ENCODE measurements around the gene GPT2. TPM values are rescaled to one million over a fixed set of nuclear protein-coding genes. Genes with fewer than 3 reads are reported as not detected.

The GPT2 gene
- total RNA-seq, 1 donor from 2014 or later = 18.4 TPM

- no peak overlapping the region for H3K27ac ChIP-seq
- H3K36me3 ChIP-seq = peaks cover 0 to 88% of the 10 kb centered on the region in 2 donors
- intact Hi-C loops (cut with DNase I) = no loop called here
These were observed 77.5 kb downstream of the GPT2 start for GRCh38 chr16:46961373-46962353.

GRCh38 chr16:46962629-46963028 lies 78.5 kb downstream of the GPT2 start:
- Histone ChIP-seq H3K27me3 (no peaks in the 10 kb centered on the region), H3K36me3 (peaks cover 0 to 88% of the 10 kb centered on the region in 2 donors), H3K9me3 (no peaks in the 10 kb centered on the region), H3K27ac (no peak overlapping the region), H3K4me1 (peaks cover 14% of the 10 kb centered on the region), H3K4me3 (no peak overlapping the region)
- intact Hi-C loops (cut with DNase I) = no loop called here
- no peak for DNase-seq (ENCODE audit: extremely low spot score in 2 of 2)
- TF ChIP-seq CTCF (IDR thresholded peaks at IDR 0.05) (no peak), POLR2A (IDR thresholded peaks at IDR 0.05) (no peak), POLR2AphosphoS5 (IDR thresholded peaks at IDR 0.05; ENCODE audit: insufficient read depth in 1 of 2, low read depth in 1 of 2) (no peak)

More at GRCh38 chr16:46961373-46962353, 77.5 kb downstream of the GPT2 start:
- no peak overlapping the region for H3K4me3 ChIP-seq
- H3K27me3 ChIP-seq = no peaks in the 10 kb centered on the region
- H3K9me3 ChIP-seq = no peaks in the 10 kb centered on the region
- TF ChIP-seq POLR2A (IDR thresholded peaks at IDR 0.05) = no peak
- TF ChIP-seq POLR2AphosphoS5 (IDR thresholded peaks at IDR 0.05; ENCODE audit: insufficient read depth in 1 of 2, low read depth in 1 of 2) = no peak
- peaks cover 14% of the 10 kb centered on the region for H3K4me1 ChIP-seq
- DNase-seq (ENCODE audit: extremely low spot score in 2 of 2) = no peak

GRCh38 chr16:46968063-46968435 lies 83.9 kb downstream of the GPT2 start:
- DNase-seq (ENCODE audit: extremely low spot score in 2 of 2) = no peak
- no peaks in the 10 kb centered on the region for H3K9me3 ChIP-seq
- H3K27ac ChIP-seq = no peak overlapping the region
- peaks cover 0 to 69% of the 10 kb centered on the region in 2 donors for H3K36me3 ChIP-seq
- intact Hi-C loops (cut with DNase I) = no loop called here
- TF ChIP-seq POLR2AphosphoS5 (IDR thresholded peaks at IDR 0.05; ENCODE audit: insufficient read depth in 1 of 2, low read depth in 1 of 2) (no peak), CTCF (IDR thresholded peaks at IDR 0.05) (no peak), POLR2A (IDR thresholded peaks at IDR 0.05) (no peak)
- no peaks in the 10 kb centered on the region for H3K27me3 ChIP-seq
- H3K4me1 ChIP-seq = peaks cover 42% of the 10 kb centered on the region
- H3K4me3 ChIP-seq = no peak overlapping the region

- Histone ChIP-seq H3K27ac (no peak overlapping the region), H3K9me3 (no peaks in the 10 kb centered on the region), H3K36me3 (peaks cover 0 to 51% of the 10 kb centered on the region in 2 donors), H3K4me1 (peaks cover 52% of the 10 kb centered on the region), H3K4me3 (no peak overlapping the region), H3K27me3 (no peaks in the 10 kb centered on the region)
- no peak for DNase-seq (ENCODE audit: extremely low spot score in 2 of 2)
- intact Hi-C loops (cut with DNase I) = no loop called here
- no peak for TF ChIP-seq POLR2AphosphoS5 (IDR thresholded peaks at IDR 0.05; ENCODE audit: insufficient read depth in 1 of 2, low read depth in 1 of 2)
- no peak for TF ChIP-seq CTCF (IDR thresholded peaks at IDR 0.05)
- no peak for TF ChIP-seq POLR2A (IDR thresholded peaks at IDR 0.05)
These were observed 85.9 kb downstream of the GPT2 start for GRCh38 chr16:46970089-46970488.

GRCh38 chr16:46971271-46971670 lies 87.1 kb downstream of the GPT2 start:
- Histone ChIP-seq H3K9me3 (no peaks in the 10 kb centered on the region), H3K4me3 (no peak overlapping the region), H3K27ac (no peak overlapping the region), H3K27me3 (no peaks in the 10 kb centered on the region), H3K4me1 (peaks cover 52% of the 10 kb centered on the region), H3K36me3 (peaks cover 0 to 39% of the 10 kb centered on the region in 2 donors)
- intact Hi-C loops (cut with DNase I) = no loop called here
- TF ChIP-seq CTCF (IDR thresholded peaks at IDR 0.05) = no peak
- no peak for TF ChIP-seq POLR2A (IDR thresholded peaks at IDR 0.05)
- no peak for TF ChIP-seq POLR2AphosphoS5 (IDR thresholded peaks at IDR 0.05; ENCODE audit: insufficient read depth in 1 of 2, low read depth in 1 of 2)
- no peak for DNase-seq (ENCODE audit: extremely low spot score in 2 of 2)

Data from vagina (tissue), 2 donors.